Measurements from ENCODE around the gene UCK1.
"Not testable (repeated sequence)": the region's sequence is repeated elsewhere in the genome, so short reads cannot be mapped to it uniquely, and the experiment has no call there.

The UCK1 gene

GRCh38 chr9:131520503-131520902 is 10.6 kb downstream of the UCK1 start:
- DNase-seq (ENCODE audit: low read depth) = no peak
- TF ChIP-seq CTCF (IDR thresholded peaks at IDR 0.05; ENCODE audit: insufficient read depth, low read depth, low read length, missing control alignments) = no peak
- H3K4me3 ChIP-seq (ENCODE audit: low read depth, low read length) = no peak overlapping the region

GRCh38 chr9:131518553-131518952 is 12.5 kb downstream of the UCK1 start:
- TF ChIP-seq CTCF (IDR thresholded peaks at IDR 0.05; ENCODE audit: insufficient read depth, low read depth, low read length, missing control alignments) = no peak
- H3K4me3 ChIP-seq (ENCODE audit: low read depth, low read length) = no peak overlapping the region
- no peak for DNase-seq (ENCODE audit: low read depth)

GRCh38 chr9:131517761-131518190 is 13.3 kb downstream of the UCK1 start:
- no peak for TF ChIP-seq CTCF (IDR thresholded peaks at IDR 0.05; ENCODE audit: insufficient read depth, low read depth, low read length, missing control alignments)
- H3K4me3 ChIP-seq (ENCODE audit: low read depth, low read length) = no peak overlapping the region
- no peak for DNase-seq (ENCODE audit: low read depth)

GRCh38 chr9:131516930-131517329 is 14.1 kb downstream of the UCK1 start:
- H3K4me3 ChIP-seq (ENCODE audit: low read depth, low read length) = no peak overlapping the region
- DNase-seq (ENCODE audit: low read depth) = no peak
- TF ChIP-seq CTCF (IDR thresholded peaks at IDR 0.05; ENCODE audit: insufficient read depth, low read depth, low read length, missing control alignments) = no peak

- no peak for DNase-seq (ENCODE audit: low read depth)
- no peak for TF ChIP-seq CTCF (IDR thresholded peaks at IDR 0.05; ENCODE audit: insufficient read depth, low read depth, low read length, missing control alignments)
- no peak overlapping the region for H3K4me3 ChIP-seq (ENCODE audit: low read depth, low read length)
Measured at GRCh38 chr9:131516100-131516499, 15.0 kb downstream of the UCK1 start.

- not testable (repeated sequence) for DNase-seq (ENCODE audit: low read depth); H3K4me3 ChIP-seq (ENCODE audit: low read depth, low read length)
Measured at GRCh38 chr9:131515559-131516031, 15.5 kb downstream of the UCK1 start.

GRCh38 chr9:131513177-131513576 is 17.9 kb downstream of the UCK1 start:
- no peak overlapping the region for H3K4me3 ChIP-seq (ENCODE audit: low read depth, low read length)
- no peak for TF ChIP-seq CTCF (IDR thresholded peaks at IDR 0.05; ENCODE audit: insufficient read depth, low read depth, low read length, missing control alignments)
- no peak for DNase-seq (ENCODE audit: low read depth)

All from GM12865 (cell line).